GM21390 (cell line): ENCODE measurements around the gene CCDC137.

ENCODE experiments used
- ATAC-seq: cut with Tn5 transposase; IDR thresholded peaks from one replicate; pipeline ENCODE4 v1.9.1; 2021; ENCODE audit not compliant: unreplicated experiment

Gene CCDC137

GRCh38 chr17:81714412-81715106 is 48.0 kb downstream of the CCDC137 start:
- no peak for ATAC-seq

GRCh38 chr17:81715107-81715871 is 48.8 kb downstream of the CCDC137 start:
- ATAC-seq = no peak

DNA sequence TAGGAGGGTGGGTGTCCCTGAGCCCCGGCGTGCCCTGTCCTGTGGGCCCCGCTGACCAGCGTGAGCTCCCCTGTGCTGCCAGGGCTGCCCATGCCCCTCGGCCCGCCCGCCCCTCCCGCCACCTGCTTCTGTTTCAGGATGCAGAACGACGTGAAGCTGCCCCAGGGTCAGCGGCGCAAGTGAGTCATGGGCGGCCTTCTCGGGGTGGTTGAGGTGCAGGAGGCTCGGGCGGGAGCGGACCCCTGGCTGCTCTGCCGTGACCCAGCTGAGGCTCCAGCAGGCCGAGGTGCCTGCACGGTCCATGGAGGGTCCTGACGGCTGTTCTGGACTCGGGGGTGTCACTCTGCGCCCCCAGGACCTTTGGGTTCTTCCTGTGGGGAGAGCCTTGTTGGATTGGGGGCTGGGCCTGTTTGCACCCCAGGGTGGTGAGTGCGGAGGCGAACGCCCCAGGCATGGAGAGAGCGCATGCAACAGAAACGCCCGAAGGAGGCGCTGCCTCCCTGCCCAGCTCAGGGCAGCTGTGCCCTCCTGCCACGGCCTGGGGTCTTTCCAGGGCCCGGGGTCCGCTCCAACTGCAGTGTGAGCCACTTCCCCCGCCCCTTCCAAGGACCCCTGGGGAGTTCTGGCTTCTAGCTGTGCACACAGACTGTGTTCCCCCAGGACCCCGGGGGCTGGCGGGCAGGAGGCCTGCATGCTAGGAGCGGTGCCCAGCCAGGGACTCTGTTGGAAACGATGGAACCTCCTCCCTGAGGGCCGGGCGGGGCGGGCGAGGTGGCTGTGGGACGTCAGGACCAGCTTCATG is 49.5 kb downstream of the CCDC137 start:
- ATAC-seq = no peak

DNA sequence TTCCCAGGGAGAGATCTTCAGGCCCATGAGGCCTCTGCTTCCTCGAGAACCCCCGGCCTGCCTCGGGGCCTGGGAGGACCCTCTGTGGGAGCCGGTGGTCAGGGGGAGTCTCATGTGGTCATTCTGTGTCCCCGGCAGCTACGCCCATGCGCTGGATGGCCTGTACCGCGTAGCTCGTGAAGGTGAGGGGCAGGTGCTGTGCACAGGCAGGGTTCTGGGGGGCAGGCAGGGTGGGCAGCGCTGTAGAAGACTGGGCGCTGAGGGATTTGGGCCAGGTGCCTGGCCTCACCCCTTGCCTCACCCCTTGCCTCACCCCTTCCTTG is 50.1 kb downstream of the CCDC137 start:
- ATAC-seq = no peak

DNA sequence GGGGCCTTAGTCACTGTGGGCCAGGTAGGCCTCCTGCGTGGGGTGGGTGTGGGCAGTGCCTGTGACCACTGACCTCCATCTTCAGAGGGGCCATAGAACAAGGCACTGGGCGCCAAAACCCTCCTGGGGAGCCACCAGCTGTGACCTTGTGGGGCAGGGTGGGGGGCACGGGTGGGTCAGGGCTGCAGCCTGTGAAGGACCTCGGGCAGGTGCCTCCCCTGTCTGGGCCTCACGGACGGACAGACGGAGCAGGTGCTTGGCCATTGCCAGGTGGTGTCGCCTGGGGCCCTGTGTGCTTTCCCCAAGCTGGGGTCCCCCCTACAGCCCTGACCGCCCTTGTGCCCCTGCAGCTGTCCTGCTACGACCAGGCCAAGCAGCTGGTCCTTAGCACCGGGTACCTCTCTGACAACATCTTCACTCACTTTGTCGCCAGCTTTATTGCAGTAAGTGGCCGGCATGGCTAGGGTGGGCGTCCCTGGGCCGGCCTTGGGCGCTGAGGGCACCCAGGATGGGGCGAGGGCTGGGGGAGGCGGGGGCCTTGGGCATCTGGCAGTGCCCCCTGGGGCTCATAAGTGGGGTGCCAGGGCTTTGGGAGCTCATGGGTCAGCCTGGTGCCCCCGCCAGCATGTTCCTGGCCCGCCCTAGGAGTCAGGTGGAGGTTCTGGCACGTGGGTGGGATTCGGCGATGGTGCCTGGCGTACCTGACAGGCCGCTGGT is 50.7 kb downstream of the CCDC137 start:
- no peak for ATAC-seq

- no peak for ATAC-seq
Observed at GRCh38 chr17:81717766-81718089, 51.2 kb downstream of the CCDC137 start.

DNA sequence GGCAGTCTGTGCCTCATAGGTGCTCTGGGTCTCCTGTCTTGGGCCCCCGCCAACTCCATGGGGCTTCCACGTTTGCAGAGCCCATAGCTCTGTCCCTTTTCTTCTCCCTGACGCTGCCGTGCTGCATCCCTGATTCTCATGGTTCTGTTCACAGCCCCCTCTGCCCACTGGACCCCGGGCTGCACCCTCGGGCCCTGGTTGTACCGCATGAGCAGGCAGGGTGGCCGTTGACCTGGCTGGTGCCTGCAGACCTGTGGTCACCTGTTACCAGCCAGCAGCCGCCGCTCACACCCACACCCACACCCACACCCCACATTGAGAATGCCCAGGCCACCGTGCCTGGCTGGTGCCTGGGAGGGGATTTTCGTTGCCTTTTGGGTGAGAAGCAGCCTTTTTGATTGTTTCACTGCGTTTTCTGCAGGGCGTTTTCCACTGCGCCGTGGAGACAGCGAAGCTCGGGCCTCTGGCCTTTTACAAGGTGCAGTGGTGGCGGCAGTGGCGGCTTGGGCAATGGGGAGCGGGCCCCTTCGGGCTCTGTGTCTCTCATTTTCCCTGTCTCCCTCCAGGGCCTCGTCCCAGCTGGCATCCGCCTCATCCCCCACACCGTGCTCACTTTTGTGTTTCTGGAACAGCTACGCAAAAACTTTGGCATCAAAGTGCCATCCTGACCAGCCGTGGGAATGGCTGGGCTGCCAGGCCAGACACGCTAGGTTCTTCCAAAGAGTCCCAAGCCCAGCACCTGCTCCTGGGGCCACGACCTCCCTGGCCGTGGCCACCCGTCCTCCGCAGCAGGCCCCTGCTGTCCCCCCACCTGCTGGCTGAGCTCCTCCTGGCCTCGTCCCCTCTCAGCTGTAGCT is 53.1 kb downstream of the CCDC137 start:
- no peak for ATAC-seq

DNA sequence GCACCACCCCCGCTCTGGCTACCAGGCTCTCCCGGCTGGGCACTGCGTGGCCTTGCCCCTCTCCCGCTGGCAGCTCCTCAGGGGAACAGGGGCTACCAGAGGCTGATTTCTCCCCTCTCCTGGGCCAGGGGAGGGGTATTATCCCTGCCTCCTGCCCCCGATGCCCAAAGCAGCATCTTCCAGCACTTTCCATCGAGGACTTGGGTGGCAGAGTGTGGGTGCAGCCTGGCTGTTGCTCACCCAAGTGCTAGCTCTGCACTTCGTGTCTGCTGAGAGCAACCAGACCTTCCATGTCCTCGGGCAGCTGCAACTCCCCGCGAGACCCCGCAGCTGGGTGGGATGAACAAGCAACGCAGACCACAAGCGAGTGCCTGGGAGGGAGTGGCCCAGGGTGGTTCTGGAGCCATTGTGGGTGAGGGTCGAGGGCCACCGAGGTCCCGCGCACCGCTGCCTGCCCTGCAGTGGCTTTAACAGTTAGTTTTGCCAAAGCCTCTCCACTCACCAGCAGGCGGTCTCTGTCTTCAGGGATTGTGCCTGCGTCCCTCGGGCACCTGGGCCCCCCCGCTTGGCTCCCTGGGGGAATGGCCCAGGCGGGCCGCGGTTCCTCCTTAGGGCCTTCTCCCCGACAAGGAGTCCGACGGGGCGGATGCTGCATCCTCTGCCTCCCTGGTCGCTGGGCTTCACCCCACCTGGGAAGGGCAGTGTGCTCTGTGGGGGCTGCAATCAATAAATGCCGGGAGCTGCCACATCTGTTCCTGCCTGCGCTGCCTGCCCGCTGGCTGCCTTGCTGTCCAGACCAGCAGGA is 53.9 kb downstream of the CCDC137 start:
- no peak for ATAC-seq

GRCh38 chr17:81722184-81723120 is 55.9 kb downstream of the CCDC137 start:
- no peak for ATAC-seq
